DMS153 (cell line): ENCODE measurements around the gene RLBP1.

Source experiments
- DNase-seq: peaks from one replicate; lab custom pipeline; 2025; lab: John Stamatoyannopoulos, UW

RLBP1 gene

DNA sequence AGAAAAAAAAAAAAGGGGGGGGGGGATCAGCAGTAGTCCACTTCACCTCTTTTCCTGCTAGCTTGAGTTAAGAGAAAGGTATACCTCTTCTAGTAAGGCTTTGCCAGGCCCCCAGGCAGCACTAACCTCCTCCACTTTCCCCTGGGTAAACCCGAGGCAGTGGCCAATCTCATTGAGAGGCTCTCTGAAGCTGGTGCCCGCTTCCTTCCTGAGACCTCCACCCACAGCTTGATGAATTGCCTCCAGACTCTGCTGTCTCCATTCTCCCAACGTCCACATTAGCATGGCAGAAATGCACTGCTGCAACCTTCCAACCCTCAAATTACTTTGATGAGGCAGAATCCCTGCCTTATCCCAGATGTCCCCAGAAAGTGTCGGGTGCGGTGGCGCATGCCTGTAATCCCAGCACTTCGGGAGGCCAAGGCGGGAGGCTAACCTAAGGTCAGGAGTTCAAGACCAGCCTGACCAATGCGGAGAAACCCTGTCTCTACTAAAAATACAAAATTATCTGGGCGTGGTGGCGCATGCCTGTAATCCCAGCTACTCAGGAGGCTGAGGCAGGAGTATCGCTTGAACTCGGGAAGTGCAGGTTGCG lies 15.3 kb downstream of the RLBP1 start:
- DNase-seq: no peak

DNA sequence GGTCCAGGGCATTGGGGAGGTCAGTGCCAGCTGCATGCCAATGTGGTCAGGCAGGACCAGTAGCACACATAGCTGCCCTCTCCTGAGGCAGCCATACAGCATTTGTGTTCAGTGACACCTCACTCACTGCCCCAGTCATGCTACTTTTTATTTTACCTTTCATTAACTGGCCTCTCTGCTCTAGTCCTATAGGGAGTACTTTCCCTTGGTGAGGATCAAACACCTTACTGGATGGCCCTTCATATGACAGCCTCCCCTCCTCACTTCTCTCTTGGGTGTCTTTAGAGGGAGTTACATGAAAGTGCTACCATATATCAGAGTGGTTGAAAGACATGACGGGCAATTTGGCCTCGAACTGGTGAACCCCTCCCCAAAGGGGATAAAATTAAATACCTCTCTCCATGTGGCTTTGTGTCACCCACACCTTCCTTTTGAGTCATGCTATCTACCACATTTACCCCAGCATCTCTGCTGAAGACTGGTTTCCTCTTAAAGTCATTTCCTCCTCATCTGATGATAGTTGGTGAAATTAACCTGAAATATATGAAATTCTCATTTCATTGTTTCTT lies 17.6 kb downstream of the RLBP1 start:
- no peak for DNase-seq

DNA sequence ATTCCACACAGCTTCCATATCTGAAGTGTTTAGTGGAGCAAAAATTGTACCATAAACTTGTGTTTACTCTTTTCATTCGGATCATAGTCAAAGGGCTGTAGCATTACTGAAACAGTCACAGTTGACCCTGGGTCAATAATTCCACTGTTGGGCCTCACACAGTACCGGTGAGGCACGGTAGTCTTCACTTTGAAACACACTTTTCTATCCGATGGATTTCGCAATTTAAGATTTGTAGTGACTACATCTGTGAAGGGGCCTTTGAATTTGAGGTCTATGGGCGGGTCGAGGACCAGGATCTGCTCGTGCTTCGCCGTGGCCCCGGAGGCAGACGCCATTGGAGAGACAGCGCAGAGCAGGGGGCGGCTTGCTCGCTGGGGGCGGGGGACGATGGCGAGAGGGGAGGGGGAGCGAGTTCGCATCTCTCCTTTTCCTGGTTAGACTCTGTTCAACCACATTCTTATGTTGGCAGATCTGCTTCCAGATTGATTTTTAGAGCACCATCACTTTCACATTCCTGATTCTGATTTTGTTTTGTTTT lies 19.8 kb downstream of the RLBP1 start:
- DNase-seq: no peak

DNA sequence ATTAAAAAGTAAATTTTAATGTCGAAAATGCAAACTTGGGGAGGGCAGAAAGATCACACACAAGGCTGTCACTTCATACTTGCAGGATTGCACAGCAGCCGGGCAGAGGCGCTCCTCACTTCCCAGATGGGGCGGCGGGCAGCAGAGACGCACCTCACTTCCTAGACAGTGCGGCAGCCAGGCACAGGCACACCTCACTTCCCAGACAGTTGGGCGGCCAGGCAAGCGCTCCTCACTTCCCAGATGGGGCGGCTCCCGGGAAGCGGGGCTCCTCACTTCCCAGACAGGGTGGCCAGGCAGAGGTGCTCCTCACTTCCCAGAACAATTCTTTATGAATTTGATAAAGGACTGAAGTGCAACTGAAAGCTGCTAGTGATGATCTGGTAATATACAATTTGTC lies 21.2 kb downstream of the RLBP1 start:
- no peak for DNase-seq

DNA sequence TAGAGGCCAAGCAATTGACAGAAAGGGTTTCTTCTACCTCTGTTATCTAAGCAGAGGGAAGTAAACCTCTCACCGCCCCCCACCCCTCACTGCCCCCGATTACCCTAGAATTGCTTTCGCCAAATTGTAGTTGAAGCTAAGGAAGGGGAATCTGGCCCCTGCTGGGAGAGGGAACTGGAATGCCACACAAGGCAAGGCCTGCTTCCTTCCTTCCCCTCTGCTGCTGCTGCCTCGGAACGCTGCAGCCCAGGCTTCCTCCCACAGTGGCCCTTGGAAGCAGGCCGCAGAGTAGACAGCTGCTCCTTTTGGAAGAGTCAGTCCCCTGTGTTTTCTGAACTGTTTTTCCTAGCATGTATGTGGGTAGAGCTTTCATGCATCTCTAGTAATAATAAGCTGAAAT lies 21.6 kb downstream of the RLBP1 start:
- no peak for DNase-seq

DNA sequence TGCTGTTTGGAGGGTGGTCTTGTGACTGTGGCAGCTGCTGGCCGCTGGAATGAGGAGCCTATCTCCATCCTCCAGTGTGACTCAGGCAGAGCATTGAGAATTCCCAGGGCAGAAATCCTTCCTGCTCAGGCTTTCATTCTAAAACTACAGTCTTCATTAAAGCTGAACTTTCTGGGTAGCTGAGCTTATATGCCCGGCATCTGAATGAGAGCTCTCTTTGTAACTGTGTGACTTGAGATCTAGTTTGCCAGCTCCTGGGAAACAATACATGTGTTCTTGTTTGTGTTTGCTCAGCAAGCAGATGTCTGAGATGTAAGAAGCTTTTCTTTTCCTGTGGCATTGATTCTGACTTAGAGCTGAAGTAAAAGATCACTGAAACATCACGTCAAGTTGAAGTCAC lies 22.4 kb downstream of the RLBP1 start:
- no peak for DNase-seq

DNA sequence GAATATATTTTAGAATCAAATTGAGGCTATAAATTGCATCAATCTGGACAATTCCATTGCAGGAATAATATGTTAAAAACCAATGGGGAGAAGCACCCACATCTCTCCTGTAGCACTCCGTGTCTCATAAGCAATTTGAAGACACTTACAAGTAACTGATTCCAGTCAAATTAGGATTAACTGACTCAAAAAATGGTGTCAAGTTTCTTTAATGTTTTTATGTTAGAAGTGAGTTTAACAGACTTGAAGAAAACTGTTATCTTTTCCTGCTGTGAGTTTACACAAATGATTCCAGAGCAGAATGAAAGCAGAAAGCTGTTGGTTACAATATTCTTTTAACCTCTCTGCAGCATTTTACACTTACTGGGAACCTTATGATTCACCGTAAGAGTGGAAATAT lies 23.2 kb downstream of the RLBP1 start:
- no peak for DNase-seq

DNA sequence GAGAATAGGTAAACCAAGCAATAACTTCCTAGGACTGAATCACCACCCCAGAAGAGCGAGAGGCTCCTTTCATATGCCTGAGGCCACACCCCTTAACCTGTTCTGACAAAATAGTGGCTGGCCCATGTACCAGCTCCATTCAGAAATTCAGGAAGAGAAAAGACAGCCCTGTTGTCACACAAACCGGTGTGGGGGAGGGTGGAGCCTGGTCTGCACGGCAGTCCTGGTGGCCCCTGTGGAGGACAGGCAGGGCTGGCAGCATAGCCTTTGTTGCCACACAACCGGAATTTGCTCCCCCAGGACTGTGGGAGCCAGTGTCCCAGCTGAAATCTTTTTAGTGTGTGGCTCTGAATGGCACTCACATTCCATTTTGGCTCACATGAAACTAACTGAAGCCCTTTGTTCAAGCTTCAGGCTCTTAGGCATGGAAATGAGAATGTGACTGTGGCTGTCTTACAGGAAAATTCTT lies 23.8 kb downstream of the RLBP1 start:
- peak; percentile 65 for DNase-seq

DNA sequence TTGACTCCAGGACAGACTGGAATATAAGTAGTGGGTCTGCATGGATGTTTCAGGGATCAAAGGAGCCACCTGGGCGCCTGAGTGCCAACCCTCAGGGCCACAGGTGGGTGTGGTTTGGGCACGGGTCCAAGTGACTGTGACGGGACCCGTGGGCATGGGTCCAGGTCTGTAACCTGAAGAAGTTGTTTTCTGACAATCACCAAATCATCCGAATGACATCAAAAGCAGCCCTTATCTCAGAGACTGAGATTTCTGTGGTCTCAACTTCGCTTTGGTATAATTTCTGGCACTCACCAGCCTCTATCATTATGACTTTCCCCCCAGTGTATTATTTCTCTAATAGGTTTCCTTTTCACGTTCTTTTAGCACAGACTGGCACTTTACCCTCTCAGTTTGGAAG lies 24.4 kb downstream of the RLBP1 start:
- DNase-seq: peak; percentile 1

DNA sequence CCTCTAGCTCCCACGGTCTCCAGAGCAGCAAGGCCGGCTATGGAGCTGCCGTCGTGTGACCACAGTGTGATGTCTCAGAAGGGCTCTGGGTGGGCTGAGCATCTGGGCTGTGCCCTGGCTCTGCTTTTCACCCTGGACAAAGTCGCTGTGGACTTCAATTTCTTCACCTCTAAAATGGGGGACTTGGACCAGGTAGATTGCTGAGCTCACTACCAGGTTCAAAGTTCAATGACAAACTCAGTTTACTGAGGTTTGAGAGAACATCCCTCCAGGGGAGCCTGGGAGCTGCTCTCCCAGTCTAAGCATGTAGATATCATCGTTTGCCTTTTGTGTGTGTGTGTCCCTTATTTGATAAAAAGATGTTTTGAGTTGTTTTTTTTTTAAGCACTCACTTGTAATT lies 25.1 kb downstream of the RLBP1 start:
- DNase-seq: no peak

DNA sequence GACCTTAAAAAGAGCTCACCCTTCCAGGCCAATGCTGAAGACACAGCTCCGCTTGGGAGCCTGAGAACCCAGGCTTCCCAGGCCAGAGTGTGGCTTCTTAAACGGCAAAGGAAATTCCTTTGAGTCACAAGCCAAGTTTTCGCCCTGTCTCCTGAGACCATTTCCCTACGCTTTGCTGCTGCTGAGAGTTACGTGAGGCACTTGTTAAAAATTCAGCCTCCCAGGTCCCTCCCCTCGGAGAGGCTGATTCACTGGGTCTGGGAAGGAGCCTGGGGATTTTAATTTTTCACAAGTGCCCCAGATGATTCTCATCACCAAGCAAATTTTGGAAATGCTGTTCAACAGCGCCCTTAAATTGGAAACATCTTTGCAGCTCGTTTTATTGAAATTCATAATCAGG lies 25.5 kb downstream of the RLBP1 start:
- no peak for DNase-seq

DNA sequence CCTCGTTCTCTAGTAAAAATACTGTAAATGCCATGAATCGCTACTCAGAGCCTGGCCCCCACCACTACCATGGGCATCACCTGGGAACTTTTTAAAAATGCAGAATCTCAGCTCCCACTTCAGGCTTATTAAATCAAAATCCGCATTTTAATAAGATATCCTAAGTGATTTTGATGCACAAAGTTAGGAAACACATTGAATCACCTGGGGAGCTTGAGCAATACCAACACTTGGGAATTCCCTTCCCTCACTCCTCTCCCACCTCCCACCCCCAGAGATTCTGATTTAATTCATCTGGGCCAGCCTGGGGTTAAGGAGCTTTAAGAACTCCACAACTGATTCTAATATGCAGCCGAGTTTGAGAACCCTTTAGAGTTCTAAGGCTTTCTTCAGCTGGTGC lies 26.8 kb downstream of the RLBP1 start:
- DNase-seq: no peak

DNA sequence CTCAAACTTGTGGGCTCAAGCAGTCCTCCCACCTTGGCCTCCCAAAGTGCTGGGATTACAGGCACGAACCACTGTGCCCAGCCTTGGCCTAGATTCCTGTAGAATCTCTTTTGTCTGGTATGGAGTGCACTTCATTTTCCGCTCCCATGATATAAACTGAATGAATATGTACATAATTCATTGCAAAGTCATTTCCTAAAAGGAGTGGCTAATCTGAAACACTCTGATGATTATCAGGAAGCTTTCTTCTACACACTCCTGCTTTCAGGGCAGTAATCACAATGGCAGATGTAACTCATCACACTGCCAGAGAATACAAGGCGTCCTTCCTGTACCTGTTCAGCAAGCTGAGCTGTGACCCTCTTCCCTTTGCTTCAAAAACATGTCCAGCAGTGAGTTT lies 28.6 kb downstream of the RLBP1 start:
- DNase-seq: no peak

DNA sequence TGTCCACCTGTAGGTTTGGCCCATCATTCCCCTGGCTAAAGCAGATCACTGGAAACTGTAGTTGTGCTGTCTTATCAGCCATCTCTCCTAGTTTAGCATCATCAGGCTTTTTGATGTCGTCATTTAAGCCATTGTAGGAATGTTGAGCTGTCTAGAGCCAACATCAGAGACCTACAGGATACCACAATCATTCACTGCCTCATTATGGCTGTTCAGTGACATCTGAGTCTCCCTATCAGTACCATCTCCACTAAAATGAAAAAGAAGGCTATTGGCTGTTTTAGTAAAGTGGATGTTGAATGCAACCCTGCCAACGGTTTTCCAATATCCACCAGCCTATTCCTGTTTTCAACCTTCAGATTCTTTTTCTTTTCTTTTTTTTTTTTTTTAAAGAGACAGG lies 29.2 kb downstream of the RLBP1 start:
- no peak for DNase-seq

DNA sequence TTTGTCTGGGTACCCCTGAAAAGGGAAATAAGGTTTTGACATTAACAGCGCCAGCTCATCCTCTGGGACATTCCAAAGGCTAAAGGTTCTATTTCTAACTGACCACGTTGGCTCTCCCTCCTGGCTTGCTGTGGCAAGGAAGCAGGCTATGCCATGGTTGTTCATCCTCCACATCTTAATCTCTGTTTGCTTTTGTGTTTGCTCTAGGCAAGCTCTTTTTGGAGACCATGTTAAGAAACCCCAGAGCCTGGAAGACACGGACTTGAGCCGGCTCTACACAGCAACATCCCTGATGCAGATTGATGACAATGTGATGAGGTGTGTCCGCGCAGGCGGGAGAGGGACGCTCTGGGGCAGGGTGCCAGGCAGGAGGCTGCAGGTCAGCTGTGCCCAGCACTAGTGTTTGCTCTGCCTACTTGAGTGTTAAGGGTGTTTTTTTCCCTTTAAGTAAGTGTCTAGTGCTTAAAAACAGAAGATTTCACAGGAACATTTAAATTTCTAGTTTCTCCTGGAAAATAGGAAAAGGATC lies 33.3 kb downstream of the RLBP1 start:
- DNase-seq: no peak

DNA sequence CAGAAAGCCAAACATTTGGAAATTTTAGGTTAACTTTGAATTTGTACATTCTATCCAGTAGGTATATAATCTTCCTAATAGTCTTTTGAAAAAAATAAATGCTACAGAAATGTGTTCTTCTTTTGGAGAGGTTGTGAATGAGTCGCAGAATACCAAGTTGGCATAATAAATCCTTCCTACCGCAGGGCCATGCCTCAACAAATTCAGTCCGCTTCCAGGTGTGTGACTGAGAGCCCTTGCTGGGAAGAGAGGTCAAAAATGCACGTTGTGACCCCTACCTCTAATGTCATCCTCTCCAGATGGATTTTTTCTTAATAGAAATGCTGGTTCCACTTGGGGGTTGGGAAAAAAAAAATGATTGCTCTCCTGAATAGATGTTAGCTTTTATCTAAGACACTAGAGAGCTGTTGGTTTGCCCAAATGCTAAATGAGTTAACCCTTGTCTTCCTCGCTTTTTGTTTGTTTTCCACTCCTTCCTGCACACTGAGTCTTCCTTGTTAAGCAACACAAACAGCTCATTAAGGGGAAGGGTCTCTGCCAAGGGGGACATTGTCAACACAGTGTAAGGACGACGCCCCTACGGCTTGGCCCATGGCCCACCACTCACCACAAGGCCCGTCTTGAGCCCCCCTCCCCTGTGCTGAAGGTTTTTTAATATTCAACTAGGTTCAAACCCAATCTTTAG lies 33.9 kb downstream of the RLBP1 start:
- DNase-seq: no peak

DNA sequence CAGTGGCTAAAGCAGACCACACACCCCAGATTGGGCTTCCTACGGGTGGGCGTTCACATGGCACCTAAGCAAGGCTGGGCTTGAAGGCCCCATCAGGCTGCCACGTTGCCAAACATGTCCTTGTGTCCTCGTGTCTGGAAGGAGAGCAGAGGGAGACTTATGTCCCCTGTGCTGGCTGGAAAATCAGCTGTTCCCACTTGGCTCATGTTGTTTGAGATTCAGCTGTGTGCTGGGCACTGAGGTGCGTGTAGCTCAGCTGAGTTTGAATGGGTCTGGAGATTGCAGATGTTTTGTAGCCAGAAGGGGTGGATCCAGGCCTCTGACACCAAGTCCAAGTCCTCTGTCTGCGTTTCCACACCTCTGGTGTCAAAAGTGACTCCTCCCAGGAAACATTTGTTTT lies 34.6 kb downstream of the RLBP1 start:
- no peak for DNase-seq

DNA sequence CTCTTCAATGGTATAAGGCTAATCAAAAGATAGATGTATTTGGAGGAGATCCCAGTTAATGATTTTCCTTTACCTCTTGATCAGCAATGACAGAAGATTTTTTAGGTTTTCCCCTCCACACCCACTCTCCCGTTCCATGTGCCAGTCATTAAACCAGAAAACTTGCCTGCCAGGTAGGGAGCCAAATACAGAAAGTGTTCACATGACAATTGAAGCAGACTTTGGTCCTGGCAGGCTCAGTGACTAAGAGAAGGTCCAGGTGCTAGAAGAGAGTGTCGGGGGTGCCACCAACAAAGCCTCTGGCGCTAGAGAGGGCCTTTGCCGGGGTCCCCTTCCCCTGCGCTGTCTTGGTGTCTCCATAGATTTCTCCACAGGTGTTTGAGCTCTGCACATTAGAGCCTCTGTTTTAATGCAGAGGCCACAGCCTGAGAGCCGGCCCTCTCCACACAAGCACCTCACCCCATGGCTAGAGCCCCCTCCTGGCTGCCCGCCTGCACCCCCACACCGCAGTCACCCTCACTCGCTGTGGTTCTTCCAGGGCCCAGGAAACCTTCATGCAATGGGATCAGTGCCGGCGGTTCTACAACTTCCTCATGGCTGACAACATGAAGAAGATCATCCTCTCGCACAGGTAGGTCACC lies 36.4 kb downstream of the RLBP1 start:
- DNase-seq: no peak

DNA sequence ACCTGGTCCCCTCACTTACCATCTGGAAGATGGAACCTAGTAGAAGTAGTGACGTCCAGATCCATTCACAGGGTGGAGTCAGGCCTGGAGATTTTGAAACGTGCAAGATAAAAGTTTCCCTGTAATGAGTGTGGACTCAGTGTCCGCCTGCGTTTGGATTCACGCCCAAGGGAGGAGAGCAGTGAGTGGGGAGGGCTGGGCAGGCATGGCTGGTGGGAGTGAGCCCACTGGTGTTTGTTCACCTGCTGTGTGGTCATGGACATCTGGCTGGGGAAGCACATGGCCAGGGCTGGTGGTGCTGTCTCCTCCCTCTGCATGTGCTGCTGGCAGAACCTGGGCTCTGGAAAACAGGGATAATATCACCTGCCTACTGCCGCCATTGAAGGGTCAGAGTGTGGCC lies 37.0 kb downstream of the RLBP1 start:
- no peak for DNase-seq

DNA sequence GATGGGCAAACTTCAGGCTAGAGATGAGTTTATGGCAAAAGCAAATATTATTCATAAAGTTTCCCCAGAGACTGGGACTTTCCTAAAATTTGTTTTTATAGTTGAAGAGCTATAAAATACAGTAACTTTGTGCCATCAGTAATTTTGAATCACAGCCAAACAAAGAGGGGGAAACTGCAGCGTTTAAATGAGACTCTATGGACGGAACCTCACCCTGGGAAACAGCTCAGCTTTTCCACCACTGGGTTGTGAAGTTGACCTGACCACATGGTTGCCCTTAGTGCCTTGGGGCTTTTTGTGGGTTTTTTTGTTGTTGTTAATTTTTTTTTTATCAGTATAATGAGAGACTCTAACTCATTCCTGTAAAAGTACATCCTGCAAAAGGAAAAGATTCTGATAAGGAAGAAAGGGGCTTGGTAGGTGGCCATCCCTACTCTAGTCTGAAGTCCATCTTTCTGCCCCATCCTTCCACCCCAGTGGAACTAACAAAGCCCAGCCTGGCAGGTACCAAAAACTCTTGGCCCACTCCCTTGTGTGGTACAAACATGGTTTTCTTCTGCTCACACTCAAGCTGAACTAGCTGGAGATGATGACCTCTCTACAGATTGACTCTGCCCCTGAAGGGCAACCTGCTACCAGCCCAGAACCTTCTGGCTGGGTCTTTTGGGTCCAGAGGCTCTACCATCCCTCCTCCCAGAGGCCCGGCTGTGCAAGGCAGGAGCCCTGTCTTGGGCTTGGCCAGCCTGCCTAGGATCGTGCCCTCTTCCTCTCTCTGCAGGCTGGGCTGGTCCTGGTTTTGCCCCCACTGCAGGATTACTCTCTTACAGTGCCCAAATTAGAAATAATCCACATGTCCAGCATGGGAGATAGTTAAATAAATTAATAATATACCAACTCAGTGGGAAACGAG lies 41.2 kb downstream of the RLBP1 start:
- DNase-seq: no peak

DNA sequence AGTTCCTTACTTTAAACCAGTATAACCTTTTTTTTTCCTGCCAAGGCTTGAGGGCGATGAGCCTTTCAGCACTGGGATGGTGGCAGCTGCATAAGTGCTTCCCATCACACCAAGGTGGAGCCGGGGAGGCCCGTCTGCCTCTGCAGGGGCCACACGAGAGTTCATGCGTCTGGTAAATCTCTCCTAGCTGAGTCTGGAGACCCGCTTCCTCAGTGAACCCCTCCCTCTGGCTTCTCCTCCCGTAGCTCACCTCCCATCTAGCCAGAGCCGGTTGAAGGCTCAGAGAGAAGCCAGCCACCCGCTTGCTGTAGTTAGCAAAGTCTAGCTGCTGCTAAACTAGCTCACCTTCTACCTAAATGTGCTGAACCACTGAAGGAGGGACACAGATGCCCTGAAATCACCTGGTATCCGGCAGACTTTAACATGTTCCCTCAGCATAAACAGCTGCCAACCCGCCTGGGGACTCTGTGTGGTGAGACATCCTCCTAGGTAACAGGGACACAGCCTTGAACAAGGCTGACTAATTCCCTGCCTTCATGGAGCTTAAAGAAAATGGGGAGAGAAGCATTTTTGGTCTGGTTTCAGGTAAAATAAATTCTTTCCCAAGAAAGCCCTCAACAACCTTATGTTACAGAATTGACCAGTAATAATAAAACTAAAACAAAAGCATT lies 42.9 kb downstream of the RLBP1 start:
- DNase-seq: no peak
